Mesothelial cell of epicardium (in vitro differentiated cells): ENCODE data around the gene KCNH1. TPM values are rescaled to one million over a fixed set of nuclear protein-coding genes. Genes with fewer than 3 reads are reported as not detected.

Experiments
- DNase-seq, 2 experiments: peaks; one replicate each; pipeline ENCODE4 v3.0.0; 2021; ENCODE audit warnings: low spot score in 2 of 2; ENCODE audit not compliant: unreplicated experiment in 2 of 2
- H3K27ac Mint-ChIP-seq: 2 replicates; pipeline ENCODE4 v1.8.0; 2021; ENCODE audit warnings: mixed read lengths
- H3K27me3 Mint-ChIP-seq: 2 replicates; pipeline ENCODE4 v1.8.0; 2021; ENCODE audit warnings: low read depth, mixed read lengths
- H3K36me3 Mint-ChIP-seq: 2 replicates; pipeline ENCODE4 v1.8.0; 2021; ENCODE audit warnings: mixed read lengths
- H3K4me1 Mint-ChIP-seq: 2 replicates; pipeline ENCODE4 v1.8.0; 2021; ENCODE audit warnings: mixed read lengths
- H3K4me3 Mint-ChIP-seq: 2 replicates; pipeline ENCODE4 v1.8.0; 2021; ENCODE audit warnings: mild to moderate bottlenecking, moderate library complexity, mixed read lengths
- H3K9me3 Mint-ChIP-seq: 2 replicates; pipeline ENCODE4 v1.8.0; 2021; ENCODE audit warnings: mixed read lengths
- CTCF ChIP-seq: fragments of 200-600 bp; sonication (generic); IDR thresholded peaks from one replicate; pipeline ENCODE4 v1.5.0; 2021; ENCODE audit warnings: antibody characterized with exemption; ENCODE audit not compliant: unreplicated experiment
- total RNA-seq: library from RNA; stranded (reverse); gene quantifications from 3 replicates; pipeline ENCODE4 v1.2.1, GENCODE V29; 2021

KCNH1 gene
- total RNA-seq, 1 donor from 2014 or later: 0.34 TPM

GRCh38 chr1:211036381-211037060, 97.4 kb downstream of the KCNH1 start:
- H3K4me1 Mint-ChIP-seq: no peaks in the 10 kb centered on the region
- no peaks in the 10 kb centered on the region for H3K36me3 Mint-ChIP-seq
- no peak overlapping the region for H3K27ac Mint-ChIP-seq
- peaks cover 5% of the 10 kb centered on the region for H3K9me3 Mint-ChIP-seq
- no peaks in the 10 kb centered on the region for H3K27me3 Mint-ChIP-seq
- no peak for DNase-seq
- TF ChIP-seq CTCF: no peak
- no peak overlapping the region for H3K4me3 Mint-ChIP-seq

- Mint-ChIP-seq H3K9me3 (peaks cover 5% of the 10 kb centered on the region), H3K36me3 (no peaks in the 10 kb centered on the region), H3K4me3 (no peak overlapping the region), H3K27ac (no peak overlapping the region), H3K27me3 (no peaks in the 10 kb centered on the region), H3K4me1 (no peaks in the 10 kb centered on the region)
- no peak for TF ChIP-seq CTCF
- DNase-seq: no peak
Measured at GRCh38 chr1:211035821-211036380, 98.0 kb downstream of the KCNH1 start.

GRCh38 chr1:211033921-211034525, 99.9 kb downstream of the KCNH1 start:
- Mint-ChIP-seq H3K27me3 (no peaks in the 10 kb centered on the region), H3K4me1 (no peaks in the 10 kb centered on the region), H3K9me3 (peaks cover 9% of the 10 kb centered on the region), H3K36me3 (no peaks in the 10 kb centered on the region), H3K4me3 (no peak overlapping the region), H3K27ac (no peak overlapping the region)
- DNase-seq: no peak
- TF ChIP-seq CTCF: no peak

- Mint-ChIP-seq H3K4me3 (no peak overlapping the region), H3K4me1 (no peaks in the 10 kb centered on the region), H3K27ac (no peak overlapping the region), H3K36me3 (no peaks in the 10 kb centered on the region), H3K27me3 (peaks cover 18% of the 10 kb centered on the region), H3K9me3 (peaks cover 12% of the 10 kb centered on the region)
- no peak for TF ChIP-seq CTCF
- no peak for DNase-seq
Measured at GRCh38 chr1:211024901-211025300, 109.0 kb downstream of the KCNH1 start.

DNA sequence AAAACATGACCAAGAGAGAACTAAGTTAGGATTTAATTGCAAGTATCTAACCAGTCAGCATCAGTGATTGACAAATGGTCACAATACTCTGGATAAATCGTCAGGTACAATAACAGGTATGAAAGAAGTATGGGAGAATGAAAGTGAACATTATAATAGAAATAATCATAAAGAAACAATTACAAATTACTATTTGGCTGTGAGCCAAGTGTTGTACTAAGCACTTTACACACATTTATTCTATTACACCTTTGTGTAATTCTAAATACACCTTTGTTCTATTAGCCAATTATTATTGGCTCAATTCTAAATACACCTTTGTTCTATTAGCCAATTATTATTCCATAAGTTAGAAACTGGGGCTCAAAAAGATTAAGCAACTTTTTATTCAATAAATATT, 114.7 kb downstream of the KCNH1 start:
- no peaks in the 10 kb centered on the region for H3K36me3 Mint-ChIP-seq
- H3K9me3 Mint-ChIP-seq: peaks cover 8% of the 10 kb centered on the region
- H3K4me3 Mint-ChIP-seq: no peak overlapping the region
- no peak for TF ChIP-seq CTCF
- H3K4me1 Mint-ChIP-seq: peaks cover 14% of the 10 kb centered on the region
- DNase-seq: no peak
- no peak overlapping the region for H3K27ac Mint-ChIP-seq
- H3K27me3 Mint-ChIP-seq: peaks cover 37% of the 10 kb centered on the region
